CD4-positive, alpha-beta T cell treated with Interleukin-17A for 4 hours (primary cell): ENCODE data around the gene KCNJ14.
A peak's percentile ranks its signal among the peaks of the same experiment; 100 is the strongest.

Experiments
- DNase-seq: peaks from one replicate; pipeline ENCODE4 v3.0.0-alpha.2; 2020; ENCODE audit warnings: mixed read lengths

The KCNJ14 gene

DNA sequence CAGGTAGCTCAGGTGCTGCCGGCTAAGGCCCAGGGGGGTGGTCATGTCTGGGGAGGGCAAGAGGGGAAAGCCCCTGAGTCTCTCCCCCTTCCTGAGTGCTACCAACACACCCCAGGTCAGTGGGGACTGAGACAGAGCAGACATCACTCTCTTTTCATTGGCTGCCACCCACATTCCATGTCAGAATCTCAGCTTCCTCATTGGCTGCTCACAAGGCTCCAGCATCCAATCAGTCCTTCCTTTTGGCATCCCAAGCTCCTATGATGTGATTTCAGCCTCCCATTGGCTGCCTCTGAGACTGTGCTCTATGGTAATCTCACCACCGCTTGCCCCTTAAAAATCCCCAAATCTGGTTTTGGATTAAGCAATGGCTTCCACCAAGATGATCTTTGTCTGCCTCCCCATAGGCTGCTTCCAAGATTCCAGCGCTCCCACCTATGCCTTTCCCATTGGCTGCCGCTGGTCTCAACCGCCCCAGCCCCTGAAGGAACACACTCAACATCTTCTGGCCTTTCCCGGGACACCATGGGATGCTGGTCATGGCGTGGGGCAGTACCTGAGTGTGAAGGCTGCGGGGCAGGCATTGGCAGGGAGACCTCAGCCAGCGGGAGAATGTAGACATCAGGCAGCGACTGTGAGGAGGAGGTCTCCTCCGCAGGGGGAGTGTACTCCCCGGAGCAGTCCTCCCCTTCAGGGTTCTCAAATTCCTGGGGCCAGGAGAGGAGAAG lies 54.3 kb downstream of the KCNJ14 start:
- DNase-seq = no peak

GRCh38 chr19:48510421-48511268 lies 55.3 kb downstream of the KCNJ14 start:
- peak; percentile 82 for DNase-seq

- peak; percentile 42 for DNase-seq
Measured at GRCh38 chr19:48511321-48511731, 56.0 kb downstream of the KCNJ14 start.

- peak; percentile 93 for DNase-seq
Measured at GRCh38 chr19:48511800-48512503, 56.6 kb downstream of the KCNJ14 start, which contains the start of gene LMTK3. Gene LMTK3 (minus strand): TSS chr19:48511835. CDS start chr19:48511576, 259 bp downstream.

GRCh38 chr19:48512504-48513288 lies 57.3 kb downstream of the KCNJ14 start:
- DNase-seq = peak; percentile 32

- DNase-seq = peak; percentile 83
Measured at GRCh38 chr19:48513289-48514122, 58.1 kb downstream of the KCNJ14 start.

DNA sequence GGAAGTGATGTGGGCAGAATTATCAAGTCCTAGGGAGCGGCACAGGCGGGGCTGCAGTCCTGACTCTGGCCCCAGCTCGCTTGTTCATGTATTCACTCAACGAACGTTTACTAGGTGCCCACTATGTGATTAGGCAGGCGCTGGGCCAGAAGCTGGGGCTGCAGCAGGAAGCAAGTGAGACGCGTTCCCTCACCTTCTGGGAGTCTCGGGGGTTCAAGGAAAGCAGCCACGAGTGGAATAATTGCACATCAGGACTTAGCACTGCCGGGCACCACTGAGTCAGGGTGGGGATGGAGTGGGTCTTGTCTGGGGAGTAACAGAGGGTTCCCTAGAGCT lies 58.7 kb downstream of the KCNJ14 start:
- no peak for DNase-seq

DNA sequence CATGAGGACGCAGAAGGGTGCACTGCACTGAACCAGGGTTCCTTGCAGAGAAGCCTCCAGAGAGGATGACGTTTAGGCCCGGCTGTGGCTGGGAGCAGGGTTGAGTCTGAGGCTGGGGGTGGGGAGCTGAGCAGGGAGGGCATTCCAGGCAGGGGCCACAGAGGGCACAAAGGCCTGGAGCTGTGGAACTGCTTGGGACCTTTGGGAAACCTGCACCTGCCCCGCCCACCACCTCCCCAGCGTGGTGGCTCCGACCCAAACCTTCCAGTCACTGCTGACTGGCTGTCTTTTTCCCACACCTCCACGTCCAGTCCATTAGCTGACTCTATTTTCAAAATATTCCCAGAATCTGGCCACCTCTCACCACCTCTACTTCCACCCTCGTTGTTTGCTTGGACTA lies 61.2 kb downstream of the KCNJ14 start:
- no peak for DNase-seq
